H9 (cell line): ENCODE measurements around the gene ANKIB1. TPM values are rescaled to one million over a fixed set of nuclear protein-coding genes. Genes with fewer than 3 reads are reported as not detected.

Experiments used
- DNase-seq: peaks from one replicate; pipeline ENCODE4 v3.0.0-alpha.2; 2017
- H2AFZ ChIP-seq: one replicate; pipeline ENCODE4 v1.6.1; 2013; ENCODE audit warnings: mild to moderate bottlenecking, low read length, control low read depth, moderate library complexity
- H2AK5ac ChIP-seq: 2 replicates; pipeline ENCODE4 v1.6.1; 2013; ENCODE audit warnings: low read length, control low read depth, mixed read lengths; ENCODE audit not compliant: insufficient read length
- H2BK120ac ChIP-seq: one replicate; pipeline ENCODE4 v1.6.1; 2013; ENCODE audit warnings: low read depth, mild to moderate bottlenecking, low read length, control low read depth, inconsistent platforms; ENCODE audit not compliant: poor library complexity, severe bottlenecking
- H2BK12ac ChIP-seq: 2 replicates; pipeline ENCODE4 v1.6.1; 2013; ENCODE audit warnings: low read length, control low read depth, mixed read lengths, low read depth; ENCODE audit not compliant: insufficient read length
- H2BK15ac ChIP-seq: 2 replicates; pipeline ENCODE4 v1.6.1; 2013; ENCODE audit warnings: low read depth, low read length, control low read depth
- H2BK20ac ChIP-seq: one replicate; pipeline ENCODE4 v1.6.1; 2013; ENCODE audit warnings: low read depth, mild to moderate bottlenecking, low read length, control low read depth, inconsistent platforms; ENCODE audit not compliant: poor library complexity, severe bottlenecking
- H2BK5ac ChIP-seq: 2 replicates; pipeline ENCODE4 v1.6.1; 2013; ENCODE audit warnings: low read length, control low read depth, mixed read lengths; ENCODE audit not compliant: insufficient read length
- H3K14ac ChIP-seq: 2 replicates; pipeline ENCODE4 v1.6.1; 2013; ENCODE audit warnings: low read length, control low read depth; ENCODE audit not compliant: insufficient read depth
- H3K18ac ChIP-seq: 2 replicates; pipeline ENCODE4 v1.6.1; 2013; ENCODE audit warnings: low read depth, mild to moderate bottlenecking, mixed read lengths, low read length, control low read depth; ENCODE audit not compliant: insufficient read length
- H3K23ac ChIP-seq: 2 replicates; pipeline ENCODE4 v1.6.1; 2013; ENCODE audit warnings: low read length, control low read depth, mixed read lengths, low read depth; ENCODE audit not compliant: insufficient read length
- H3K23me2 ChIP-seq: 2 replicates; pipeline ENCODE4 v1.6.1; 2013; ENCODE audit warnings: low read depth, mild to moderate bottlenecking, mixed read lengths, low read length, control low read depth; ENCODE audit not compliant: insufficient read length, poor library complexity, severe bottlenecking
- H3K27ac ChIP-seq: 2 replicates; pipeline ENCODE4 v1.5.1; 2013; ENCODE audit warnings: low read length, control low read depth, mixed read lengths, low read depth; ENCODE audit not compliant: insufficient read length
- H3K27me3 ChIP-seq: 2 replicates; pipeline ENCODE4 v1.6.1; 2013; ENCODE audit warnings: low read length, control low read depth, inconsistent platforms; ENCODE audit not compliant: insufficient read depth
- H3K4ac ChIP-seq: 2 replicates; pipeline ENCODE4 v1.6.1; 2013; ENCODE audit warnings: low read depth, mild to moderate bottlenecking, control low read depth, inconsistent platforms, low read length, moderate library complexity
- H3K4me1 ChIP-seq: 2 replicates; pipeline ENCODE4 v1.6.1; 2013; ENCODE audit warnings: low read length, control low read depth, inconsistent platforms; ENCODE audit not compliant: insufficient read depth
- H3K4me2 ChIP-seq: 2 replicates; pipeline ENCODE4 v1.6.1; 2013; ENCODE audit warnings: low read length, control low read depth, mixed read lengths; ENCODE audit not compliant: insufficient read length, insufficient read depth
- H3K56ac ChIP-seq: 2 replicates; pipeline ENCODE4 v1.6.1; 2013; ENCODE audit warnings: low read depth, mild to moderate bottlenecking, mixed read lengths, low read length, control low read depth; ENCODE audit not compliant: insufficient read length
- H3K79me1 ChIP-seq: 2 replicates; pipeline ENCODE4 v1.6.1; 2013; ENCODE audit warnings: low read depth, mild to moderate bottlenecking, moderate library complexity, low read length, control low read depth, inconsistent platforms; ENCODE audit not compliant: insufficient read depth, poor library complexity, severe bottlenecking
- H3K79me2 ChIP-seq: 2 replicates; pipeline ENCODE4 v1.6.1; 2013; ENCODE audit warnings: low read length, control low read depth, inconsistent platforms; ENCODE audit not compliant: insufficient read depth
- H3K9ac ChIP-seq: 2 replicates; pipeline ENCODE4 v1.6.1; 2013; ENCODE audit warnings: low read length, control low read depth, mixed read lengths; ENCODE audit not compliant: insufficient read length; ENCODE audit errors: extremely low read depth
- H3K9me3 ChIP-seq: one replicate; pipeline ENCODE4 v1.6.1; 2013; ENCODE audit warnings: low read depth, low read length, inconsistent platforms; ENCODE audit not compliant: control insufficient read depth
- H3T11ph ChIP-seq: one replicate; pipeline ENCODE4 v1.6.1; 2013; ENCODE audit warnings: mild to moderate bottlenecking, low read length, control low read depth, inconsistent platforms
- H4K20me1 ChIP-seq: one replicate; pipeline ENCODE4 v1.6.1; 2013; ENCODE audit not compliant: control insufficient read depth, insufficient read length, insufficient read depth
- H4K5ac ChIP-seq: 2 replicates; pipeline ENCODE4 v1.6.1; 2013; ENCODE audit warnings: low read depth, mild to moderate bottlenecking, mixed read lengths, low read length, control low read depth; ENCODE audit not compliant: insufficient read length
- H4K8ac ChIP-seq: replicated peaks from 2 replicates; pipeline ENCODE4 v1.6.1; 2013; ENCODE audit warnings: low read length, control low read depth, mixed read lengths, low read depth; ENCODE audit not compliant: insufficient read length
- H4K91ac ChIP-seq: 2 replicates; pipeline ENCODE4 v1.6.1; 2013; ENCODE audit warnings: low read depth, mild to moderate bottlenecking, moderate library complexity, mixed read lengths, low read length, control low read depth; ENCODE audit not compliant: insufficient read length
- H3K27ac Mint-ChIP-seq, 3 experiments: 2 replicates in 2 of 3; 3 replicates in 1 of 3; pipeline ENCODE4 v1.8.0; 2020 to 2021; ENCODE audit warnings: mixed read lengths in 3 of 3, mild to moderate bottlenecking in 1 of 3, moderate library complexity in 1 of 3
- H3K27me3 Mint-ChIP-seq: 2 replicates; pipeline ENCODE4 v1.8.0; 2021; ENCODE audit warnings: low read depth, mild to moderate bottlenecking, moderate library complexity, mixed read lengths
- H3K36me3 Mint-ChIP-seq, 3 experiments: 2 replicates in 2 of 3; 3 replicates in 1 of 3; pipeline ENCODE4 v1.8.0; 2020 to 2021; ENCODE audit warnings: low read depth in 3 of 3, mixed read lengths in 3 of 3; ENCODE audit not compliant: insufficient read depth in 1 of 3
- H3K4me1 Mint-ChIP-seq, 2 experiments: 2 replicates each; pipeline ENCODE4 v1.8.0; 2020; ENCODE audit warnings: mixed read lengths in 2 of 2
- H3K4me3 Mint-ChIP-seq, 2 experiments: 2 replicates in 1 of 2; 3 replicates in 1 of 2; pipeline ENCODE4 v1.8.0; 2020 to 2021; ENCODE audit warnings: mild to moderate bottlenecking in 2 of 2, mixed read lengths in 2 of 2, moderate library complexity in 1 of 2
- H3K9me3 Mint-ChIP-seq, 2 experiments: 2 replicates in 1 of 2; 3 replicates in 1 of 2; pipeline ENCODE4 v1.8.0; 2020; ENCODE audit warnings: mild to moderate bottlenecking in 2 of 2, mixed read lengths in 2 of 2, moderate library complexity in 1 of 2
- CTCF ChIP-seq: fragments of 200-600 bp; sonication (generic); conservative IDR thresholded peaks from 3 replicates; pipeline ENCODE4 v1.8.0; 2021; ENCODE audit warnings: antibody characterized with exemption, mild to moderate bottlenecking
- WGBS: extraction: QIAGEN DNeasy Blood & Tissue Kit; methylation state at CpG from one replicate; pipeline ENCODE4 v1.1.7; 2013; ENCODE audit warnings: missing lambda C conversion rate, low lambda C conversion rate, mixed read lengths; ENCODE audit not compliant: insufficient read length; ENCODE audit errors: extremely low coverage; 5-methylcytosine and 5-hydroxymethylcytosine counted together
- total RNA-seq: library from RNA; stranded (reverse); gene quantifications from 2 replicates; pipeline ENCODE4 v1.2.1, GENCODE V29; 2021

Gene ANKIB1
- total RNA-seq, 1 experiment from 2014 or later, result 42.0 TPM

GRCh38 chr7:92404170-92404614 lies 158.4 kb downstream of the ANKIB1 start:
- Histone ChIP-seq H3K27ac (no peak overlapping the region), H3K4me2 (no peak overlapping the region), H3K4me1 (no peaks in the 10 kb centered on the region), H3K79me1 (no peaks in the 10 kb centered on the region), H3K23me2 (no peaks in the 10 kb centered on the region), H3K56ac (no peak overlapping the region), H4K91ac (no peak overlapping the region), H2BK5ac (no peak overlapping the region), H3K27me3 (no peaks in the 10 kb centered on the region), H3K9me3 (no peaks in the 10 kb centered on the region), H3T11ph (no peak overlapping the region), H2AFZ (no peak overlapping the region), H2BK15ac (no peak overlapping the region), H4K8ac (no peak overlapping the region), H2BK20ac (no peak overlapping the region), H4K5ac (no peak overlapping the region), H2AK5ac (no peak overlapping the region), H2BK12ac (no peak overlapping the region), H4K20me1 (peaks cover 2% of the 10 kb centered on the region), H3K79me2 (no peaks in the 10 kb centered on the region), H2BK120ac (no peak overlapping the region), H3K23ac (no peak overlapping the region), H3K14ac (no peak overlapping the region), H3K4ac (no peak overlapping the region), H3K9ac (no peak overlapping the region), H3K18ac (no peak overlapping the region)
- H3K9me3 Mint-ChIP-seq, result no peaks in the 10 kb centered on the region
- WGBS, result no CpG with 5 or more reads among the region's 6 CpGs
- H3K4me3 Mint-ChIP-seq, result no peak overlapping the region
- H3K36me3 Mint-ChIP-seq, result peaks cover 0 to 8% (median 0%) of the 10 kb centered on the region in 3 experiments; a peak in 2 of 7 replicates
- DNase-seq, result no peak
- peak overlapping the region; percentile 6 to 57 (median 8); a peak in 3 of 7 replicates for H3K27ac Mint-ChIP-seq
- peak; percentile 52; the same call in 2 of the 3 replicates for TF ChIP-seq CTCF
- H3K4me1 Mint-ChIP-seq, result peaks cover 0 to 12% of the 10 kb centered on the region in 2 experiments; a peak in 1 of 4 replicates
- no peaks in the 10 kb centered on the region for H3K27me3 Mint-ChIP-seq
